ENCODE measurements around the gene ELF2.
A peak's percentile ranks its signal among the peaks of the same experiment; 100 is the strongest.
"Not testable (repeated sequence)": the region's sequence is repeated elsewhere in the genome, so short reads cannot be mapped to it uniquely, and the experiment has no call there.

The ELF2 gene

DNA sequence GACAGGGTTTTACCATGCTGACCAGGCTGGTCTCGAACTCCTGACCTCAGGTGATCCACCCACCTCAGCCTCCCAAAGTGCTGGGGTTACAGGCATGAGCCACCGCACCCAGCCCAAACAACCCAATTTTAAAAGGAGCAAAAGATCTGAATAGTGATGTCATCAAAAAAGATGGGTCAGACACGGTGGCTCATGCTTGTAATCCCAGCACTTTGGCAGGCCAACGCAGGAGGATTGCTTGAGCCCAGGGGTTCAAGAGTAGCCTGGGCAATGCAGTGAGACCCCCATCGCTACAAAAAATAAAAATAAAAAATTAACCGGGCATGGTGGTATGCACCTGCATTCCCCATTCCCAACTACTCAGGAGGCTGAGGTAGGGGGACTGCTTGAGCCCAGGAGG is 6.1 kb downstream of the ELF2 start:
- Mint-ChIP-seq H3K27me3 (no peaks in the 10 kb centered on the region), H3K4me1 (peaks cover 13% of the 10 kb centered on the region), H3K27ac (no peak overlapping the region), H3K9me3 (no peaks in the 10 kb centered on the region), H3K4me3 (no peak overlapping the region), H3K36me3 (no peaks in the 10 kb centered on the region)
- ATAC-seq (ENCODE audit: low read depth) (no peak), DNase-seq (ENCODE audit: low spot score in 2 of 2) (no peak)

DNA sequence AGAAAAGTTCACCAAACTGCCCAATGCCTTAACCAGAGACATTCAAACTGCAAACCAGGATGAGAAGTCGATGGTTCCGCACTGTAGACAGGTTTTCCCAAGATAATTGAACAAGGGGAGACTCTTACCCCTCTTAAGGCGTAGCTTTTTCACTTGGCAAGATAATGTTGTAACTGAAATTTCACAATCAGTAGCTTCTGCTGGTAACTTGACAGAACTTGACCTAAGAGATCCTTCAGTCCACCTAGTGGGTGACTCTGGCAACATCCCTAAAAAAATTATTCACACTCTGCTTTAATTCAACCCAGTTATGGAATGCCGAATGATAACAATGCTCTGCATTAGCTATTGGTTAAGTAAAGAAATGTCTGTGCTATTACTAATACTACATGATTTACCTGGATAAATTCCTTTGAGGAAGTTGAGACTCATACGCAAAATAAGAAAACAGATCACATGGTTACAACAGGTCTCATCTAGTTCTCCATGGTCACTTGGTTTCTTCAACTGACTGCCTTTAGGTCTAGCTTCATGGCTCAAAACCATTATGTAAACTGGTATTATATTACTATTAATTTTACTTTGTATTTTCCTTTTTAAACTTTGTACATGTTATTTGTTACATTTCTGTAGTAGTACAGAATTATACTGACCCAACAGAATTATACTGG is 9.1 kb downstream of the ELF2 start:
- DNase-seq (ENCODE audit: low spot score in 2 of 2): no peak
- Mint-ChIP-seq H3K27me3 (no peaks in the 10 kb centered on the region), H3K9me3 (no peaks in the 10 kb centered on the region), H3K27ac (no peak overlapping the region), H3K36me3 (no peaks in the 10 kb centered on the region), H3K4me1 (peaks cover 16% of the 10 kb centered on the region), H3K4me3 (no peak overlapping the region)
- ATAC-seq (ENCODE audit: low read depth): peak; percentile 49

DNA sequence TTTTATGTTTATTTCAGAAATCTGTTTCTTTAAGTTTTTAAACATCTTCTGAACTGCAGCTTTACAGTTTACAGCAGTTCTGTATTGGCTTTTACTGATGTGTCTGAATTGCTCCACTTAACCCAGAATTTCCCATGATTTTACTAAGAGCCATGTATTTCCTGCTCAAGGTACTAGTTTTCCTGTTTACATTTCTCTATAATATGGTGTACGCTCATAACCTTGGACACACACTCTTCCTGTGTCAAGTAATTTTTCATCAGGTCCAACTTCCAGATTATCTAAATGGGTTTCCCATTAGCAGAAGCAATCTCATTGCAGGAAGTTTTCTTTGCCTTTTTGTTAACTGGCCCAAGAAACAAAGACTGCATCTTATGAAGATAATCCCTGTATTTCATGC is 12.3 kb downstream of the ELF2 start:
- Mint-ChIP-seq H3K36me3 (peaks cover 3% of the 10 kb centered on the region), H3K27ac (no peak overlapping the region), H3K27me3 (no peaks in the 10 kb centered on the region), H3K9me3 (no peaks in the 10 kb centered on the region), H3K4me3 (no peak overlapping the region), H3K4me1 (peaks cover 13% of the 10 kb centered on the region)
- DNase-seq (ENCODE audit: low spot score in 2 of 2) (no peak), ATAC-seq (ENCODE audit: low read depth) (no peak)

DNA sequence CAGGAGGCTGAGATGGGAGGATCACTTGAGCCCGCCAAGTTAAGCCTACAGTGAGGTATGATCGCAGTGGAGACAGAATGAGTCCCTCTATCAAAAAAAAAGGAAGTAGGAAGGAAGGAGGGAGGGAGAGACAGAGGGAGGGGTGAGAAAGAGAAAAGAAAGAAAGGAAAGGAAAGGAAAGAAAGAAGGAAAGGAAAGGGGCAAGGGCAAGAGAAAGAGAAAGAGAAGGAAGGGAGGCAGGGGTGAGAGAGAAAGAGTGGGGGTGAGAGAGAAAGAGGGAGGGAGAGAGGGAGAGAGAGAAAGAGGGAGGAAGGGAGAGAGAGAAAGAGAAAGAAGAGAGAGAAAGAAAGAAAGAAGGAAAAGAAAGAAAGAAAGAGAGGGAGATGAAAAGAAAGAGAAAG is 13.2 kb downstream of the ELF2 start:
- no peaks in the 10 kb centered on the region for H3K27me3 Mint-ChIP-seq
- DNase-seq (ENCODE audit: low spot score in 2 of 2): no peak
- no peak overlapping the region for H3K27ac Mint-ChIP-seq
- no peak for ATAC-seq (ENCODE audit: low read depth)
- H3K4me1 Mint-ChIP-seq: peaks cover 15% of the 10 kb centered on the region
- no peak overlapping the region for H3K4me3 Mint-ChIP-seq
- H3K9me3 Mint-ChIP-seq: no peaks in the 10 kb centered on the region
- H3K36me3 Mint-ChIP-seq: peaks cover 8% of the 10 kb centered on the region

DNA sequence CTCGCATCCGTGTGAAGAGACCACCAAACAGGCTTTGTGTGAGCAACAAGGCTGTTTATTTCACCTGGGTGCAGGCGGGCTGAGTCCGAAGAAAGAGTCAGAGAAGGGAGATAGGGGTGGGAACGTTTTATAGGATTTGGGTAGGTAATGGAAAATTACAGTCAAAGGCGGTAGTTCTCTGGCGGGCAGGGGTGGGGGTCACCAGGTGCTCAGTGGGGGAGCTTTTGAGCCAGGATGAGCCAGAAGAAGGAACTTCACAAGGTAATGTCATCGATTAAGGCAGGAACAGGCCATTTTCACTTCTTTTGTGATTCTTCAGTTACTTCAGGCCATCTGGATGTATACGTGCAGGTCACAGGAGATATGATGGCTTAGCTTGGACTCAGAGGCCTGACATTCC is 19.0 kb downstream of the ELF2 start:
- not testable (repeated sequence) for H3K27ac Mint-ChIP-seq; H3K4me3 Mint-ChIP-seq; H3K36me3 Mint-ChIP-seq; H3K9me3 Mint-ChIP-seq; DNase-seq (ENCODE audit: low spot score in 2 of 2); ATAC-seq (ENCODE audit: low read depth); H3K27me3 Mint-ChIP-seq
- H3K4me1 Mint-ChIP-seq: peaks cover 13% of the 10 kb centered on the region

GRCh38 chr4:139154952-139155557 is 22.0 kb downstream of the ELF2 start:
- H3K9me3 Mint-ChIP-seq: no peaks in the 10 kb centered on the region
- ATAC-seq (ENCODE audit: low read depth): no peak
- peaks cover 13% of the 10 kb centered on the region for H3K4me1 Mint-ChIP-seq
- peaks cover 7% of the 10 kb centered on the region for H3K36me3 Mint-ChIP-seq
- DNase-seq (ENCODE audit: low spot score in 2 of 2): no peak
- H3K4me3 Mint-ChIP-seq: no peak overlapping the region
- no peaks in the 10 kb centered on the region for H3K27me3 Mint-ChIP-seq
- H3K27ac Mint-ChIP-seq: peak overlapping the region; percentile 8

GRCh38 chr4:139154538-139154937 is 22.5 kb downstream of the ELF2 start:
- ATAC-seq (ENCODE audit: low read depth) (no peak), DNase-seq (ENCODE audit: low spot score in 2 of 2) (no peak)
- H3K9me3 Mint-ChIP-seq: no peaks in the 10 kb centered on the region
- peaks cover 13% of the 10 kb centered on the region for H3K4me1 Mint-ChIP-seq
- H3K36me3 Mint-ChIP-seq: peaks cover 5% of the 10 kb centered on the region
- H3K27ac Mint-ChIP-seq: peak overlapping the region; percentile 8
- no peaks in the 10 kb centered on the region for H3K27me3 Mint-ChIP-seq
- H3K4me3 Mint-ChIP-seq: no peak overlapping the region

GRCh38 chr4:139154134-139154421 is 22.9 kb downstream of the ELF2 start:
- Mint-ChIP-seq H3K4me1 (peaks cover 11% of the 10 kb centered on the region), H3K27ac (no peak overlapping the region), H3K36me3 (peaks cover 2% of the 10 kb centered on the region), H3K27me3 (no peaks in the 10 kb centered on the region), H3K4me3 (no peak overlapping the region), H3K9me3 (no peaks in the 10 kb centered on the region)
- ATAC-seq (ENCODE audit: low read depth) (no peak), DNase-seq (ENCODE audit: low spot score in 2 of 2) (no peak)

- DNase-seq (ENCODE audit: low spot score in 2 of 2) (no peak), ATAC-seq (ENCODE audit: low read depth) (no peak)
- no peak overlapping the region for H3K27ac Mint-ChIP-seq
- no peaks in the 10 kb centered on the region for H3K9me3 Mint-ChIP-seq
- H3K4me3 Mint-ChIP-seq: no peak overlapping the region
- peaks cover 10% of the 10 kb centered on the region for H3K4me1 Mint-ChIP-seq
- H3K27me3 Mint-ChIP-seq: no peaks in the 10 kb centered on the region
- peaks cover 2% of the 10 kb centered on the region for H3K36me3 Mint-ChIP-seq
These were observed 23.4 kb downstream of the ELF2 start for GRCh38 chr4:139153411-139154133.

- no peaks in the 10 kb centered on the region for H3K36me3 Mint-ChIP-seq
- H3K4me3 Mint-ChIP-seq: no peak overlapping the region
- peaks cover 10% of the 10 kb centered on the region for H3K4me1 Mint-ChIP-seq
- no peaks in the 10 kb centered on the region for H3K27me3 Mint-ChIP-seq
- DNase-seq (ENCODE audit: low spot score in 2 of 2) (no peak), ATAC-seq (ENCODE audit: low read depth) (no peak)
- H3K27ac Mint-ChIP-seq: no peak overlapping the region
- no peaks in the 10 kb centered on the region for H3K9me3 Mint-ChIP-seq
These were observed 24.8 kb downstream of the ELF2 start for GRCh38 chr4:139152249-139152648.

DNA sequence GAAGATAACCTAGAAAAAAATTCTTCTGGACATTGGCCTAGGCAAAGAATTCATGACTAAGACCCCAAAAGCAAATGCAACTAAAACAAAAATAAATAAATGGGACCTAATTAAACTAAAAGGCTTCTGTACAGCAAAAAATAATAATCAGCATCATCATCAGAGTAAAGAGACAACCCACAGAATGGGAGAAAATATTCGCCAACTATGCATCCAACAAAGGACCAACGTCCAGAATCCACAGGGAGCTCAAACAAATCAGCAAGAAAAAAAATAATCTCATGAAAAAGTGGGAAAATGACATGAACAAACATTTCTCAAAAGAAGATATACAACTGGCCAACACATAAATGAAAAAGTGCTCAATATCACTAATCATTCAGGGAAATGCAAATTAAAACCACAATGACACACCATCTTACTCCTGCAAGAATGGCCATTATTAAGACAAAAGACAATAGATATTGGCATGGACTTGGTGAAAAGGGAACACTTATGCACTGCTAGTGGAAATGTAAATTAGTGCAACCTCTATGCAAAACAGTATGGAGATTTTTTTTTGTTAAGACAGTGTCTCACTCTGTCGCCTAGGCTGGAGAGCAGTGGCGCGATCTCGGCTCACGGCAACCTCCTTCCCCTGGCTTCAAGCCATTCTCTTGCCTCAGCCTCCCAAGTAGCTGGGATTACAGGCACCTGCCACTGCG is 29.9 kb downstream of the ELF2 start:
- peaks cover 2% of the 10 kb centered on the region for H3K9me3 Mint-ChIP-seq

DNA sequence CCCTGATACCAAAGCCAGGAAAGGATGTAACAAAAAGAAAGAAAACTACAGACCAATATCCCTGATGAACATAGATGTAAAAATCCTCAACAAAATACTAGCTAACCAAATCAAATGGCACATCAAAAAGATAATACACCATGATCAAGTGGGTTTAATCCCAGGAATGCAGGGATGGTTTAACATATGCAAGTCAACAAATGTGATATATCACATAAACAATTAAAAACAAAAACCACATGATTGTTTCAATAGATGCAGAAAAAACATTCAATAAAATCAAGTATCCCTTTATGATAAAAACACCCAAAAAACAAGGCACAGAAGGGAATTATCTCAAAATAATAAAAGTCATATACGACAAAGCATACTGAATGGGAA is 31.5 kb downstream of the ELF2 start:
- H3K4me1 Mint-ChIP-seq: peaks cover 31% of the 10 kb centered on the region
- no peak overlapping the region for H3K27ac Mint-ChIP-seq
- H3K27me3 Mint-ChIP-seq: no peaks in the 10 kb centered on the region
- H3K36me3 Mint-ChIP-seq: peaks cover 6% of the 10 kb centered on the region
- H3K9me3 Mint-ChIP-seq: peaks cover 2% of the 10 kb centered on the region
- no peak overlapping the region for H3K4me3 Mint-ChIP-seq
- ATAC-seq (ENCODE audit: low read depth) (no peak), DNase-seq (ENCODE audit: low spot score in 2 of 2) (no peak)

More for the DNA sequence above, 29.9 kb downstream of the ELF2 start:
- no peaks in the 10 kb centered on the region for H3K27me3 Mint-ChIP-seq
- ATAC-seq (ENCODE audit: low read depth) (no peak), DNase-seq (ENCODE audit: low spot score in 2 of 2) (no peak)
- H3K4me3 Mint-ChIP-seq: no peak overlapping the region
- no peak overlapping the region for H3K27ac Mint-ChIP-seq
- peaks cover 22% of the 10 kb centered on the region for H3K4me1 Mint-ChIP-seq
- peaks cover 6% of the 10 kb centered on the region for H3K36me3 Mint-ChIP-seq

DNA sequence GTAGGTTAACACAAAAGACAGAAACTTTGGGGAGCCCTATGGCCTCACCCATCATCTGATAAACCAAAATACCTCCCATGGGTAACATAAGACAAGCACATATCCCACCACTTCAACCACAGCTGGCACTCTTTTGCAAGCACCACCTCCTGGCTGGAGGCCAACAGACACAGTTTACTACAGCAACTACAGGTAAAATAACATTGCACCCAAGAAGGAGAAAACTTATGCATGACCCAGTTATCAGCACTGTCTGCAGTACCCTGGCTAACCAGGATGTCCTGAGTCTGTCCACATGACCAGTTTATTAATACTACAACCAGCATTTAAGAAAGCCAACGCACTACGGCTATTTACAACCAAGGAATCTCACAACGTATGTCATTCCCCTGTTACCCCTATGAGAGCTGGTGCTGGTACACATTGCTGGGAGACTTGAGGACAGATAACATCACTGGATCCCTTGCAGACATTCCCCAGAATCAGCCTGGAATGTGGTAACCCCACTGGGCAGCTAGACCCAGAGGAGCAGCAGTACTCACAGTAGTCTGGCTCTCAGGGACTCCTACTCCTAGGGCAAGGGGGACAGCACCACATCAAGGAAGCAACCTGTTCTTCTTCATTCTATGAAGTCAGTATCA is 32.0 kb downstream of the ELF2 start:
- DNase-seq (ENCODE audit: low spot score in 2 of 2) (no peak), ATAC-seq (ENCODE audit: low read depth) (no peak)
- Mint-ChIP-seq H3K36me3 (peaks cover 6% of the 10 kb centered on the region), H3K4me3 (no peak overlapping the region), H3K4me1 (peaks cover 31% of the 10 kb centered on the region), H3K27me3 (no peaks in the 10 kb centered on the region), H3K27ac (no peak overlapping the region), H3K9me3 (peaks cover 2% of the 10 kb centered on the region)
